WTC11 (cell line): ENCODE measurements around the gene C4orf50. TPM values are rescaled to one million over a fixed set of nuclear protein-coding genes. Genes with fewer than 3 reads are reported as not detected.

ENCODE experiments used
- ATAC-seq: fragments of 200-7000 bp; cut with Tn5 transposase; 2 replicates; pipeline ENCODE4 v1.10.0; 2021; ENCODE audit warnings: mild to moderate bottlenecking, moderate library complexity
- CTCF ChIA-PET: fragments of 300-600 bp; sonication (Branson Sonifier 250); formaldehyde crosslinking; loops from one replicate; lab custom pipeline; 2021; ENCODE audit warnings: antibody characterized with exemption; lab: Charles Lee
- POLR2A ChIA-PET: fragments of 350-600 bp; sonication (Branson Sonifier 250); formaldehyde crosslinking; loops from one replicate; lab custom pipeline; 2021; ENCODE audit warnings: antibody characterized with exemption; lab: Charles Lee
- DNase-seq: peaks from one replicate; pipeline ENCODE4 v3.0.0; 2021; ENCODE audit warnings: low spot score
- H3K27ac Mint-ChIP-seq: 2 replicates; pipeline ENCODE4 v1.8.0; 2021; ENCODE audit warnings: mixed read lengths
- H3K27me3 Mint-ChIP-seq: 2 replicates; pipeline ENCODE4 v1.8.0; 2021; ENCODE audit warnings: low read depth, mild to moderate bottlenecking, moderate library complexity, mixed read lengths
- H3K36me3 Mint-ChIP-seq: 2 replicates; pipeline ENCODE4 v1.8.0; 2021; ENCODE audit warnings: mixed read lengths
- H3K4me1 Mint-ChIP-seq: 2 replicates; pipeline ENCODE4 v1.8.0; 2022; ENCODE audit warnings: mixed read lengths
- H3K4me3 Mint-ChIP-seq: 2 replicates; pipeline ENCODE4 v1.8.0; 2021; ENCODE audit warnings: mild to moderate bottlenecking, moderate library complexity, mixed read lengths
- H3K9me3 Mint-ChIP-seq: 2 replicates; pipeline ENCODE4 v1.8.0; 2021; ENCODE audit warnings: mixed read lengths
- IRF2 ChIP-seq: sonication (generic); formaldehyde crosslinking; IDR thresholded peaks from 2 replicates; pipeline ENCODE4 v1.8.0; 2022; ENCODE audit warnings: low read depth, missing genetic modification reagents, borderline replicate concordance
- JUN ChIP-seq: sonication (generic); formaldehyde crosslinking; IDR thresholded peaks from 2 replicates; pipeline ENCODE4 v1.8.0; 2023; ENCODE audit warnings: mild to moderate bottlenecking, missing genetic modification reagents
- NFE2L1 ChIP-seq: sonication (generic); formaldehyde crosslinking; IDR thresholded peaks from 2 replicates; pipeline ENCODE4 v1.8.1; 2023; ENCODE audit warnings: missing genetic modification reagents
- NFYB ChIP-seq: sonication (generic); formaldehyde crosslinking; conservative IDR thresholded peaks from 2 replicates; pipeline ENCODE4 v1.8.0; 2022; ENCODE audit warnings: low read depth, missing genetic modification reagents
- PRRX2 ChIP-seq: fragments of 250-450 bp; sonication (Bioruptor Pico); IDR thresholded peaks from 2 replicates; pipeline ENCODE4 v1.8.0; 2021; ENCODE audit warnings: mild to moderate bottlenecking
- RELA ChIP-seq: sonication (generic); formaldehyde crosslinking; IDR thresholded peaks from 2 replicates; pipeline ENCODE4 v1.8.1; 2022; ENCODE audit warnings: missing genetic modification reagents, mild to moderate bottlenecking, borderline replicate concordance
- SOX15 ChIP-seq: fragments of 250-450 bp; sonication (Bioruptor Pico); IDR thresholded peaks from 2 replicates; pipeline ENCODE4 v1.9.0; 2021; ENCODE audit warnings: mild to moderate bottlenecking
- SP1 ChIP-seq: sonication (generic); formaldehyde crosslinking; conservative IDR thresholded peaks from 2 replicates; pipeline ENCODE4 v1.8.1; 2022; ENCODE audit warnings: missing genetic modification reagents
- TEAD4 ChIP-seq: sonication (generic); formaldehyde crosslinking; IDR thresholded peaks from 2 replicates; pipeline ENCODE4 v1.8.0; 2022; ENCODE audit warnings: mild to moderate bottlenecking, missing genetic modification reagents
- ZNF232 ChIP-seq: sonication (generic); formaldehyde crosslinking; IDR thresholded peaks from 2 replicates; pipeline ENCODE4 v1.8.0; 2022; ENCODE audit warnings: mild to moderate bottlenecking, missing genetic modification reagents
- ZNF416 ChIP-seq: fragments of 250-450 bp; sonication (Bioruptor Pico); IDR thresholded peaks from 2 replicates; pipeline ENCODE4 v1.9.0; 2021; ENCODE audit warnings: mild to moderate bottlenecking, inconsistent platforms
- total RNA-seq: library from RNA; stranded (reverse); gene quantifications from 3 replicates; pipeline ENCODE4 v1.2.3, GENCODE V29; 2021
- TF ChIP-seq, protein P1 (sequence below): sonication (generic); formaldehyde crosslinking; IDR thresholded peaks from 2 replicates; pipeline ENCODE4 v1.8.0; 2023; ENCODE audit warnings: mild to moderate bottlenecking, missing genetic modification reagents
- TF ChIP-seq, protein P2 (sequence below): fragments of 200-600 bp; IDR thresholded peaks from 2 replicates; pipeline ENCODE4 v1.8.0; 2022; ENCODE audit warnings: antibody characterized with exemption
- TF ChIP-seq, protein P3 (sequence below): sonication (generic); formaldehyde crosslinking; IDR thresholded peaks from 2 replicates; pipeline ENCODE4 v1.8.1; 2023; ENCODE audit warnings: mild to moderate bottlenecking, missing genetic modification reagents, moderate library complexity
- TF ChIP-seq, protein P4 (sequence below): sonication (generic); formaldehyde crosslinking; IDR thresholded peaks from 2 replicates; pipeline ENCODE4 v1.8.0; 2022; ENCODE audit warnings: mild to moderate bottlenecking, missing genetic modification reagents
- TF ChIP-seq, protein P5 (sequence below): sonication (generic); formaldehyde crosslinking; IDR thresholded peaks from 2 replicates; pipeline ENCODE4 v1.8.1; 2023; ENCODE audit warnings: mild to moderate bottlenecking, missing genetic modification reagents
- TF ChIP-seq, protein P6 (sequence below): sonication (generic); formaldehyde crosslinking; IDR thresholded peaks from 2 replicates; pipeline ENCODE4 v1.8.1; 2022; ENCODE audit warnings: low read depth, mild to moderate bottlenecking, moderate library complexity, missing genetic modification reagents, borderline replicate concordance
- TF ChIP-seq, protein P7 (sequence below): sonication (generic); formaldehyde crosslinking; IDR thresholded peaks from 2 replicates; pipeline ENCODE4 v1.8.1; 2023; ENCODE audit warnings: mild to moderate bottlenecking, missing genetic modification reagents, moderate library complexity
- TF ChIP-seq, protein P8 (sequence below): sonication (generic); formaldehyde crosslinking; conservative IDR thresholded peaks from 2 replicates; pipeline ENCODE4 v1.8.1; 2022; ENCODE audit warnings: mild to moderate bottlenecking, missing genetic modification reagents
- TF ChIP-seq, protein P9 (sequence below): sonication (generic); formaldehyde crosslinking; IDR thresholded peaks from 2 replicates; pipeline ENCODE4 v1.8.0; 2022; ENCODE audit warnings: missing genetic modification reagents

Gene C4orf50
- total RNA-seq, 1 experiment from 2014 or later: 0.17 TPM

DNA sequence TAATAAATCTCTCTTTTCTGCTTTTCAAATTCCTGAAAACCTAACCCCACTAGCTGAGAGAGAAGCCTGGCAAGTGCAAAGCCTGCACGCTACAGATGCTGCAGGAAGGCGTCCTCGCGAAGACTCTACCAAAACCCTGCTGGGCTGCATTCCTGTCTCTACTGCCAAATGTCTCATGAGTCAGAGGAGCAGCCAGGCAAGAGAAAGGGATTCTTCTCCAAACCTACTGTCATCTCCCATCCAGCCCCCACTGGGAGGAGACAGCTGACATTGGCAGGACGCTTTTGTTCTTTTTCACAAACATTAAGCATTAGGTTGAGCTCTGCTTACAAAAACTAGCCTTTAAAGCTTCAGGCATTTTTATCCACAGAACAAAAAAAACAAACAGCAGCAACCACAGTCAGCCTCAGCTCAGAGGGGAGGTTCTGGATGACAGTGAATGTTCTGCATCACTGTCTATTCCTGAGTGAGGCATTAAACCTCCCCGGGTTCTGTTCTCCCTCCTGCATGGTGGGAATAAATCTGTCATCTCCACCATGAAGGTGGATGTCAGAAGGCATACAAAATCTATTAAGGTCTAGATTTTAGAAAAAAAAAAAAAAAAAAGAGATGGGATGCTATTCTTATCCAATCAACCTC is 143.3 kb downstream of the C4orf50 start:
- TF ChIP-seq NFE2L1 (CRISPR knock-in tag) (no peak), NFYB (CRISPR knock-in tag) (no peak), SOX15 (CRISPR knock-in tag) (no peak), RELA (CRISPR knock-in tag) (no peak), ZNF416 (CRISPR knock-in tag) (no peak), TEAD4 (CRISPR knock-in tag) (no peak), ZNF232 (no peak), IRF2 (CRISPR knock-in tag) (no peak), PRRX2 (CRISPR knock-in tag) (no peak)
- TF ChIP-seq, protein P1, sequence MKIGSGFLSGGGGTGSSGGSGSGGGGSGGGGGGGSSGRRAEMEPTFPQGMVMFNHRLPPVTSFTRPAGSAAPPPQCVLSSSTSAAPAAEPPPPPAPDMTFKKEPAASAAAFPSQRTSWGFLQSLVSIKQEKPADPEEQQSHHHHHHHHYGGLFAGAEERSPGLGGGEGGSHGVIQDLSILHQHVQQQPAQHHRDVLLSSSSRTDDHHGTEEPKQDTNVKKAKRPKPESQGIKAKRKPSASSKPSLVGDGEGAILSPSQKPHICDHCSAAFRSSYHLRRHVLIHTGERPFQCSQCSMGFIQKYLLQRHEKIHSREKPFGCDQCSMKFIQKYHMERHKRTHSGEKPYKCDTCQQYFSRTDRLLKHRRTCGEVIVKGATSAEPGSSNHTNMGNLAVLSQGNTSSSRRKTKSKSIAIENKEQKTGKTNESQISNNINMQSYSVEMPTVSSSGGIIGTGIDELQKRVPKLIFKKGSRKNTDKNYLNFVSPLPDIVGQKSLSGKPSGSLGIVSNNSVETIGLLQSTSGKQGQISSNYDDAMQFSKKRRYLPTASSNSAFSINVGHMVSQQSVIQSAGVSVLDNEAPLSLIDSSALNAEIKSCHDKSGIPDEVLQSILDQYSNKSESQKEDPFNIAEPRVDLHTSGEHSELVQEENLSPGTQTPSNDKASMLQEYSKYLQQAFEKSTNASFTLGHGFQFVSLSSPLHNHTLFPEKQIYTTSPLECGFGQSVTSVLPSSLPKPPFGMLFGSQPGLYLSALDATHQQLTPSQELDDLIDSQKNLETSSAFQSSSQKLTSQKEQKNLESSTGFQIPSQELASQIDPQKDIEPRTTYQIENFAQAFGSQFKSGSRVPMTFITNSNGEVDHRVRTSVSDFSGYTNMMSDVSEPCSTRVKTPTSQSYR (CRISPR knock-in tag): no peak
- TF ChIP-seq, protein P2, sequence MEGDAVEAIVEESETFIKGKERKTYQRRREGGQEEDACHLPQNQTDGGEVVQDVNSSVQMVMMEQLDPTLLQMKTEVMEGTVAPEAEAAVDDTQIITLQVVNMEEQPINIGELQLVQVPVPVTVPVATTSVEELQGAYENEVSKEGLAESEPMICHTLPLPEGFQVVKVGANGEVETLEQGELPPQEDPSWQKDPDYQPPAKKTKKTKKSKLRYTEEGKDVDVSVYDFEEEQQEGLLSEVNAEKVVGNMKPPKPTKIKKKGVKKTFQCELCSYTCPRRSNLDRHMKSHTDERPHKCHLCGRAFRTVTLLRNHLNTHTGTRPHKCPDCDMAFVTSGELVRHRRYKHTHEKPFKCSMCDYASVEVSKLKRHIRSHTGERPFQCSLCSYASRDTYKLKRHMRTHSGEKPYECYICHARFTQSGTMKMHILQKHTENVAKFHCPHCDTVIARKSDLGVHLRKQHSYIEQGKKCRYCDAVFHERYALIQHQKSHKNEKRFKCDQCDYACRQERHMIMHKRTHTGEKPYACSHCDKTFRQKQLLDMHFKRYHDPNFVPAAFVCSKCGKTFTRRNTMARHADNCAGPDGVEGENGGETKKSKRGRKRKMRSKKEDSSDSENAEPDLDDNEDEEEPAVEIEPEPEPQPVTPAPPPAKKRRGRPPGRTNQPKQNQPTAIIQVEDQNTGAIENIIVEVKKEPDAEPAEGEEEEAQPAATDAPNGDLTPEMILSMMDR: no peak
- TF ChIP-seq, protein P3, sequence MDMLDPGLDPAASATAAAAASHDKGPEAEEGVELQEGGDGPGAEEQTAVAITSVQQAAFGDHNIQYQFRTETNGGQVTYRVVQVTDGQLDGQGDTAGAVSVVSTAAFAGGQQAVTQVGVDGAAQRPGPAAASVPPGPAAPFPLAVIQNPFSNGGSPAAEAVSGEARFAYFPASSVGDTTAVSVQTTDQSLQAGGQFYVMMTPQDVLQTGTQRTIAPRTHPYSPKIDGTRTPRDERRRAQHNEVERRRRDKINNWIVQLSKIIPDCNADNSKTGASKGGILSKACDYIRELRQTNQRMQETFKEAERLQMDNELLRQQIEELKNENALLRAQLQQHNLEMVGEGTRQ: no peak
- TF ChIP-seq, protein P4, sequence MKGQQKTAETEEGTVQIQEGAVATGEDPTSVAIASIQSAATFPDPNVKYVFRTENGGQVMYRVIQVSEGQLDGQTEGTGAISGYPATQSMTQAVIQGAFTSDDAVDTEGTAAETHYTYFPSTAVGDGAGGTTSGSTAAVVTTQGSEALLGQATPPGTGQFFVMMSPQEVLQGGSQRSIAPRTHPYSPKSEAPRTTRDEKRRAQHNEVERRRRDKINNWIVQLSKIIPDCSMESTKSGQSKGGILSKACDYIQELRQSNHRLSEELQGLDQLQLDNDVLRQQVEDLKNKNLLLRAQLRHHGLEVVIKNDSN (CRISPR knock-in tag): no peak
- TF ChIP-seq, protein P5, sequence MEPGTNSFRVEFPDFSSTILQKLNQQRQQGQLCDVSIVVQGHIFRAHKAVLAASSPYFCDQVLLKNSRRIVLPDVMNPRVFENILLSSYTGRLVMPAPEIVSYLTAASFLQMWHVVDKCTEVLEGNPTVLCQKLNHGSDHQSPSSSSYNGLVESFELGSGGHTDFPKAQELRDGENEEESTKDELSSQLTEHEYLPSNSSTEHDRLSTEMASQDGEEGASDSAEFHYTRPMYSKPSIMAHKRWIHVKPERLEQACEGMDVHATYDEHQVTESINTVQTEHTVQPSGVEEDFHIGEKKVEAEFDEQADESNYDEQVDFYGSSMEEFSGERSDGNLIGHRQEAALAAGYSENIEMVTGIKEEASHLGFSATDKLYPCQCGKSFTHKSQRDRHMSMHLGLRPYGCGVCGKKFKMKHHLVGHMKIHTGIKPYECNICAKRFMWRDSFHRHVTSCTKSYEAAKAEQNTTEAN (CRISPR knock-in tag): no peak
- TF ChIP-seq, protein P6, sequence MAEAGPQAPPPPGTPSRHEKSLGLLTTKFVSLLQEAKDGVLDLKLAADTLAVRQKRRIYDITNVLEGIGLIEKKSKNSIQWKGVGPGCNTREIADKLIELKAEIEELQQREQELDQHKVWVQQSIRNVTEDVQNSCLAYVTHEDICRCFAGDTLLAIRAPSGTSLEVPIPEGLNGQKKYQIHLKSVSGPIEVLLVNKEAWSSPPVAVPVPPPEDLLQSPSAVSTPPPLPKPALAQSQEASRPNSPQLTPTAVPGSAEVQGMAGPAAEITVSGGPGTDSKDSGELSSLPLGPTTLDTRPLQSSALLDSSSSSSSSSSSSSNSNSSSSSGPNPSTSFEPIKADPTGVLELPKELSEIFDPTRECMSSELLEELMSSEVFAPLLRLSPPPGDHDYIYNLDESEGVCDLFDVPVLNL (CRISPR knock-in tag): no peak
- TF ChIP-seq, all 79 proteins: peak for 0
- Mint-ChIP-seq H3K36me3 (peaks cover 28% of the 10 kb centered on the region), H3K4me1 (peaks cover 39% of the 10 kb centered on the region), H3K27ac (no peak overlapping the region), H3K4me3 (no peak overlapping the region), H3K9me3 (peaks cover 11% of the 10 kb centered on the region), H3K27me3 (no peaks in the 10 kb centered on the region)
- peak; percentile 87 for ATAC-seq
- DNase-seq: peak; percentile 38
- POLR2A ChIA-PET: no interaction called here
- CTCF ChIA-PET: interaction anchor here (0.6 to 1.5 kb wide), 4 partner anchors 12 to 105 kb away, joined by 4 to 5 read pairs (median 4); no protein-coding TSS in a partner anchor

DNA sequence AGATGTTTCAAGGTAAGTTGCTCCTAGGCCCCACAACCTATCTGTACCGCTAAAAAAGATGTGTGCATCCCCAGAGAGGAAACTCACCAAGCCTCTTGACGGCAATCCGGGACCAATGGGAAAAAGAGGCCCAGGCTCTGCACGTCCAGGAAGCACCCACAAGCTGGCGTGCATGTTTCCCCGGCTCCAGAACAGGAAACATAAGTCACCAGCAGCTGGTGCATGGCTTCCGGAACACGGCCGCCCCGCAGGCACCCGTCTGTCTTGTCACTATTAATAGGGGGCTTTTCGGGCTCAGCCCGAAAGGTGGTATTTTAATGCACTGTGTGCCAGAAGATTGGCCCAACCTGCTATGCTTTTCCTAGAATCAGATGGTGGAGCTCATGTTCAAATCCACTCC is 147.5 kb downstream of the C4orf50 start:
- Mint-ChIP-seq H3K27me3 (no peaks in the 10 kb centered on the region), H3K4me3 (no peak overlapping the region), H3K9me3 (peaks cover 11% of the 10 kb centered on the region), H3K36me3 (peaks cover 36% of the 10 kb centered on the region), H3K27ac (no peak overlapping the region), H3K4me1 (peaks cover 15% of the 10 kb centered on the region)
- ATAC-seq: no peak
- ChIA-PET POLR2A (no interaction called here), CTCF (interaction anchor here (0.8 to 1.2 kb wide), 2 partner anchors 49 to 110 kb away, joined by 3 to 4 read pairs; no protein-coding TSS in a partner anchor)
- no peak for DNase-seq
- TF ChIP-seq JUN (CRISPR knock-in tag): no peak
- TF ChIP-seq, protein P6 (CRISPR knock-in tag): no peak
- no peak for TF ChIP-seq SP1 (CRISPR knock-in tag)
- TF ChIP-seq, protein P7, sequence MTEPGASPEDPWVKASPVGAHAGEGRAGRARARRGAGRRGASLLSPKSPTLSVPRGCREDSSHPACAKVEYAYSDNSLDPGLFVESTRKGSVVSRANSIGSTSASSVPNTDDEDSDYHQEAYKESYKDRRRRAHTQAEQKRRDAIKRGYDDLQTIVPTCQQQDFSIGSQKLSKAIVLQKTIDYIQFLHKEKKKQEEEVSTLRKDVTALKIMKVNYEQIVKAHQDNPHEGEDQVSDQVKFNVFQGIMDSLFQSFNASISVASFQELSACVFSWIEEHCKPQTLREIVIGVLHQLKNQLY (CRISPR knock-in tag): no peak
- TF ChIP-seq, protein P8, sequence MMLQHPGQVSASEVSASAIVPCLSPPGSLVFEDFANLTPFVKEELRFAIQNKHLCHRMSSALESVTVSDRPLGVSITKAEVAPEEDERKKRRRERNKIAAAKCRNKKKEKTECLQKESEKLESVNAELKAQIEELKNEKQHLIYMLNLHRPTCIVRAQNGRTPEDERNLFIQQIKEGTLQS (CRISPR knock-in tag): no peak
- TF ChIP-seq, protein P9, sequence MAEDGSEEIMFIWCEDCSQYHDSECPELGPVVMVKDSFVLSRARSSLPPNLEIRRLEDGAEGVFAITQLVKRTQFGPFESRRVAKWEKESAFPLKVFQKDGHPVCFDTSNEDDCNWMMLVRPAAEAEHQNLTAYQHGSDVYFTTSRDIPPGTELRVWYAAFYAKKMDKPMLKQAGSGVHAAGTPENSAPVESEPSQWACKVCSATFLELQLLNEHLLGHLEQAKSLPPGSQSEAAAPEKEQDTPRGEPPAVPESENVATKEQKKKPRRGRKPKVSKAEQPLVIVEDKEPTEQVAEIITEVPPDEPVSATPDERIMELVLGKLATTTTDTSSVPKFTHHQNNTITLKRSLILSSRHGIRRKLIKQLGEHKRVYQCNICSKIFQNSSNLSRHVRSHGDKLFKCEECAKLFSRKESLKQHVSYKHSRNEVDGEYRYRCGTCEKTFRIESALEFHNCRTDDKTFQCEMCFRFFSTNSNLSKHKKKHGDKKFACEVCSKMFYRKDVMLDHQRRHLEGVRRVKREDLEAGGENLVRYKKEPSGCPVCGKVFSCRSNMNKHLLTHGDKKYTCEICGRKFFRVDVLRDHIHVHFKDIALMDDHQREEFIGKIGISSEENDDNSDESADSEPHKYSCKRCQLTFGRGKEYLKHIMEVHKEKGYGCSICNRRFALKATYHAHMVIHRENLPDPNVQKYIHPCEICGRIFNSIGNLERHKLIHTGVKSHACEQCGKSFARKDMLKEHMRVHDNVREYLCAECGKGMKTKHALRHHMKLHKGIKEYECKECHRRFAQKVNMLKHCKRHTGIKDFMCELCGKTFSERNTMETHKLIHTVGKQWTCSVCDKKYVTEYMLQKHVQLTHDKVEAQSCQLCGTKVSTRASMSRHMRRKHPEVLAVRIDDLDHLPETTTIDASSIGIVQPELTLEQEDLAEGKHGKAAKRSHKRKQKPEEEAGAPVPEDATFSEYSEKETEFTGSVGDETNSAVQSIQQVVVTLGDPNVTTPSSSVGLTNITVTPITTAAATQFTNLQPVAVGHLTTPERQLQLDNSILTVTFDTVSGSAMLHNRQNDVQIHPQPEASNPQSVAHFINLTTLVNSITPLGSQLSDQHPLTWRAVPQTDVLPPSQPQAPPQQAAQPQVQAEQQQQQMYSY (CRISPR knock-in tag): no peak
